GM19328 (cell line): ENCODE measurements around the gene GLP1R.

Experiments used
- ATAC-seq: cut with Tn5 transposase; IDR thresholded peaks from one replicate; pipeline ENCODE4 v1.9.1; 2021; ENCODE audit warnings: mild to moderate bottlenecking, moderate library complexity; ENCODE audit not compliant: unreplicated experiment

GLP1R gene

DNA sequence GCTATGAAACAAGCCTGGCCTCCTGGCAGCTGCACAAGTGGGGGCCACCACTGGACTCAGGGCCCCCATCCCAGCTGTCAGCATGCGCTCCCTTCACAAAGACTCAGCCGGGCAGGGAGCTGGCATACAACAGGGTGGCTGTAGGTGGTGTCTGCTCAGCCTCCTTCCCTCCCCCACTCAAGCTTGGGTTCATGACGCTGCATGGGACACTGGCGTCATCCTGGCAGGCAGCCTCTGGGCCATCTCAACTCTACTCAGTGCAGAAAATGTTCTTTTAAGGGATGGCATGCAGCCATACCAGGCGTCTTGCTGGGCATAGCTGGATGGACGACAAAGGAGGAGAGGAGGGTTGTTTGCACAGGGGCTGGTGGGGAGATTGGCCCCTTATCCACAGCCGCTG lies 35.9 kb downstream of the GLP1R start:
- no peak for ATAC-seq

- no peak for ATAC-seq
Measured at GRCh38 chr6:39085129-39085797, 36.7 kb downstream of the GLP1R start.

DNA sequence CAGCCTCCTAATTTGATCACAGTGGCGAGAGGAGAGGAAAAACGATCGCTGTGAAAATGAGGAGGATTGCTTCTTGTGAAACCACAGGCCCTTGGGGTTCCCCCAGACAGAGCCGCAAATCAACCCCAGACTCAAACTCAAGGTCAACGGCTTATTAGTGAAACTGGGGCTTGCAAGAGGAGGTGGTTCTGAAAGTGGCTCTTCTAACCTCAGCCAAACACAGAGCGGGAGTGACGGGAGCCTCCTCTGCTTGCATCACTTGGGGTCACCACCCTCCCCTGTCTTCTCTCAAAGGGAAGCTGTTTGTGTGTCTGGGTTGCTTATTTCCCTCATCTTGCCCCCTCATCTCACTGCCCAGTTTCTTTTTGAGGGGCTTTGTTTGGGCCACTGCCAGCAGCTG lies 37.7 kb downstream of the GLP1R start:
- peak; percentile 78 for ATAC-seq

GRCh38 chr6:39086711-39087110 lies 38.1 kb downstream of the GLP1R start:
- ATAC-seq = no peak

- ATAC-seq = no peak
Measured at GRCh38 chr6:39087197-39087596, 38.6 kb downstream of the GLP1R start.

DNA sequence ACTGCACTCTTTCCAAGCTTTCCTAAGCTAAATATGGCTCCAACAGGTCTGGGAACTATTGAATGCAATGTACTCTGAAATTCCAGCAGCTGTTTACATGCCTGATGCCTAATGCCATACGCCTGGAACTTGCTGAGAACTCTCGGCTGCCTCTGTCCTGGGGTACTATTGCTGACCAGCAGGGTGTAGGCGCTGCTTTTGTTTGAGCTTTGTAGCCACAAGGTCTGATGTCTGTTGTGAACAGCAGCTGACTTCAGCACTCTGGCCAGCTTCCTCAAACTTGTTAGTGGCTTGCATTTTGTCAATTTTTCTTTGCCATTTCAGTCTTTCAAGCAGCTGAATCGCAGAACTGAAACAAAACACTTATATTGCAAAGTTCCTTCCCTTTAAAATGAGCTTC lies 39.8 kb downstream of the GLP1R start:
- ATAC-seq = no peak

GRCh38 chr6:39090036-39090435 lies 41.5 kb downstream of the GLP1R start:
- no peak for ATAC-seq

DNA sequence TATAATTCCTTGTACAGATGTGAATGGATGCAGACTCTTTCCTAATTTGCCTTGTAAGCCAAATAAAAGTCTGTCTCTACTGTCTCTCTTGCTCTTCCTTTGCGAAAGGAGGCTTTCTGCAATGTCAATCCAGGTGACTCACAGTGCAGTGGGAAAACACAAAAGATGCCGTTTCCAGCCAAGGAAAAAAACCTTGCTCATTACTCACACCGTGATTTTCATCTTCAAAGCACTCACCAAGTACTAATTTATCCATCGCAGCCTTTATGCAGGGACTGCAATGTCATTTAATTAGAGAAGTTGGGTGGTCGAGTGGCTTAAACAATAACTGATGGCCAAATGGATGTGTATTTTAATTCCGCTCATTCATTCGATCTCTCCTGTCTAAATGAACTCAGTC lies 42.6 kb downstream of the GLP1R start:
- no peak for ATAC-seq

- ATAC-seq = no peak
Measured at GRCh38 chr6:39092124-39092523, 43.5 kb downstream of the GLP1R start.

DNA sequence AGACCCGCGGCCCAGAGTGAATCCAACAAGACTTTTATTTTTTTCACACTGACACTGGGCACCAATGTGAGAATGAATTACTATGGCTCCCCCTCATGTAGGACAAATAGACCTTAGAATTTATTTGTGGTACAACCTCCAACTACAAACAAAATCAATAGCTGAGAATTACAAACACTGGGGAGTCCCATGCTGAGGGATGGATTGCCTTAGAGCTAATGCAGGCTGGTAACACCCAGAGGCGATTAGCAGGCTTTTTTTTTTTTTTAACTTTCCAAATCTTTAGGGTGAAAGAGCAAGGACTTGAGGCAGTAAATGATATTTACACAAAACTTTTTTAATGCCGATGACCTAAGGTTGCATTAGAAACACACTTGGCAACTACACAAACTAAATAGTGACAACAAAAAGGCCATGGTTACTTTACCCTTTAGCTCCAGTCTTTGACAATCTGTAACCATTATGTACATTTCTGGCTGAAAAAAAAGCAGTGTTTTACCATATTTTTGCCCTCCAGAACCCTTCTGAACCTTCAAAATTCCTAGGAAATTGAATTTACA lies 44.6 kb downstream of the GLP1R start:
- ATAC-seq = no peak

GRCh38 chr6:39095578-39095977 lies 47.0 kb downstream of the GLP1R start:
- no peak for ATAC-seq

GRCh38 chr6:39100358-39100757 lies 51.8 kb downstream of the GLP1R start:
- no peak for ATAC-seq

DNA sequence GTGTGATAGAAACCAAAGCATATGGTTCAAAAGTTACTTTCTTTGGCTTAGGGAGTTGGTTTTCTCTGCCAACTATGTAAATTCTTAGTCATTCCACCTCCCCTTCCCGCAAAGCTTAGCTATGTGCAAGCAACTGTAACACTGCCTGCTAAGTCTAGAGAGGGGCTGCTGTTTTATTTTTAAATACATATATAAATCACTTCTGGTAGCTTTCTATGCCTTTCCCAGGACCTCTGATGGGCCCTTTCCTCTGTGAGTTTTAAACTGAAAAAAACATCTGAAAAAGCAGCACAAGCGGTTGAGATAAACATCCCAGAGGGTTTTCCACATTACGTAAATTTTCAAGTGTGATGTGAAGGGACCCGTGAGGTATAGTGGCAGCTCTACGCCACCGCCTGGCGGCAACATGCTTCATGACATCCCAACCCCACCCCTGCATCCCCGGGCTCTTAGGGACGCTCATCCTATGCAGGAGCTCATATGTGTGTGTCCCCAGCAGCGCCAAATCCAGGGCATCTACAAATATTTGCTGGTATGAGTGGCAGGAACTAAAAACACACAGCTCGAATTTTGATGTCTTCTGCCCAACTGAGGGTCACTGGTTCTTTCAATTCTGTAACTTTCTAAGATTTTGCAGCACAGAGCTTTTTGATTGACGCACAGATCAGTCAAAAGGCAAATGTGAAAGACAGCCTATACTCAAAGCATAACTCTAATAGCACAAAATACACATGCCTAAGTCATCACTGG lies 53.7 kb downstream of the GLP1R start:
- peak; percentile 58 for ATAC-seq

DNA sequence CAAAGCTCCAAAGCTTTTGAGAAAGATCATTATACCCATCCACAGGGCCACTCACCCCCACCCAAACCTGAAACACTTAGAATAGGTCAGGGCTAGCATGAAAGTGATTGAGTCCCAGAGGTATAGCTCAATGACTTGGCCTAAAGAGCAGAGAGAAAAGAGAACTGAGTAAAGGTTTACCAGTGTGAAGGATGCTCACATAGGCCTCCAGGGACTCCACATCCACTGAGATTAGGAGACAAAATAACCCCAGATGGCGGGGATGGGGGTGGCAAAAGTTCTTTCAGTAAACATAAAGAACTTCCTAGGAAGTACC lies 54.2 kb downstream of the GLP1R start:
- ATAC-seq = no peak

- ATAC-seq = no peak
Measured at GRCh38 chr6:39104528-39104927, 55.9 kb downstream of the GLP1R start.

- ATAC-seq = no peak
Measured at GRCh38 chr6:39107034-39107433, 58.5 kb downstream of the GLP1R start.

DNA sequence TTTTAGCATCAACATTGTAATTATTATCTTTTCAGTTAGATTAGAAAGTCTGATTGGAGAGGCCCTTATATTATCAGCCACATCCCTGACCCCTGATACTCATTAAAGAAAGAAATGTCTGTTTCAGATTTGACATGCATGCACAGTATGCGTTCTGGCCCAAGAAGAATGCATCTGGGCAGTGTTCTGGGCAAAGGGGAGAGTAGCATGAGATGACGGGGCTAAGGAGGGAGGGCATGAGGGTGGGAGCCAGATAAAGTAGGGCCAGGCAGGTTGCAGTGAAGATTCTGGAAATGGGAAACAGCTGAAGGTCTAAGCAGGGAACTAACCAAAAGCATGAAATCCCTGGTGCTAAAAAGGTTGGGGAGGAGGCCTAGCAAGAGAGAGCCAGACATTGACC lies 59.1 kb downstream of the GLP1R start:
- ATAC-seq = no peak

DNA sequence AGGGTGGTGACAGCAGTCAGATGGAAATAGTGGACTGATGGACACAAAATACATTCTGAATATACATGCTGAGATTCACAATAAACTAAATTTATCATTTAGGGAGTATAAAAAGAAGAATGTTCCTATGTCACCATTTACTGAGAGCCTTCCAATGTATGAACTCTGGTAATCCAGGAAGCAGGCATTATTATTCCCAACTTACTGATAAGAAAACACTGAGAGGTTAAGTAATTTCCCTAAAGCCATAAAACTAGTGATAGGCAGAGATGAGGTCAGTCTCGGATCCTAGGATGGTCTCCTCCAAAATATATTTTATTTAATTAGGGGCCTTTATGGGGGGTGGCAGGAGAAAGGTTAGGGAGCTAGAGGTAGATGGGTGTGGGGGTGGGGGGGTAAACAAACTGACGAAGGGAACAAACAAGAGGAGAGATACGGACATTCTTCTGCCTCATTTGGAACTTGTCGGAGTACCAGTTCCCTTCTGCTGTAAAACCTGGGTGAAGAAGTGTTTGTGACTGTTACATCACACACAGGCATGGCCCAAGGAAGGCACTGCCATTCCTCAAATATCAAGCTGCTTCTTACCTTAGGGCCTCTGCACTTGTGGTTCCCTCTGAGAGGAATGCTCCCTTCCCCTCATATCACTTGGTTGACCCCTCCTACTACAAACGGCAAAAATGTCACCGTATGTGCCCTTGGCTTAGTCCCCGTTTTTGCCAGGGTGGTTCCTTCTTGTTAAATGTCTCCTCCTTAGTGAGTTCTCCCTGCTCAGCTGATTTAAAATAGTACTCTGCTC lies 59.7 kb downstream of the GLP1R start:
- ATAC-seq = no peak

DNA sequence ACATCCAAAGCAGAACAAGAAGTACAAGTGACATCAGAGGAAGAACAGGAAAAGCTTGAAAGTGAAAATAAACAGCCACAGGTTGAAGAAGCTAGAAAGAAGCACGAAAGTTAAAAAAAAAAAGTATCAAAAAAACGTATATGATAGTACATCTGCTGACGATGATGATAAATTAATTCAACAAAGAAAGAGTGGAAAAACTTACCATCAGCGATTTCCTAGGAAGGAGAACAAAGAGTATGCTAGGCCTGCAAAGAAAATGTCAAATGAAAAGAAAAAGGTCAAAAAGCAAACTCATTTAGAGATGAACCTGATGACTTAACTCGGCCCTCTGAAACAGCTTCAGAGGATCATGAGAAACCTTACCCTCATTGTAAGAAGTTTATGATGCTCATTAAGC lies 62.7 kb downstream of the GLP1R start:
- no peak for ATAC-seq

GRCh38 chr6:39113788-39114187 lies 65.2 kb downstream of the GLP1R start:
- no peak for ATAC-seq

DNA sequence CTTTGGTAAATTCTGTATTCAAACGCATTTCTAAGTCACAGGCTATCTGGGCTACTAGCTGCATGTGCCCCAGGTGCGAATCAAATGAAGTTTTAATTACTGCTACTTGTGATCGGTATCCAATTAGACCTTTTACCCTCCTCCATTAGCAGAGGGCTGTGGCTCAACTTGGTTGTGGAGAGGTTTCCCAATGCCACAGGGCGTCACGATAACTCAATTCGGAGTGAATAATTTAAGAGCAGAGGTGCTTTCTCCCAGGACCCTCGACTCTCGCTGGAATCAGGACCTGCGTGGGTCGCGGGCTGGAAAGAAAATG lies 65.8 kb downstream of the GLP1R start:
- ATAC-seq = peak; percentile 8
